B cell (primary cell): ENCODE measurements around the gene TRANK1. TPM values are rescaled to one million over a fixed set of nuclear protein-coding genes. Genes with fewer than 3 reads are reported as not detected.
A peak's percentile ranks its signal among the peaks of the same experiment; 100 is the strongest.

Experiments used
- ATAC-seq: fragments of 200-7000 bp; cut with Tn5 transposase; one replicate; pipeline ENCODE4 v1.10.0; 2021; ENCODE audit warnings: low read depth, mild to moderate bottlenecking, moderate number of reproducible peaks, moderate library complexity
- CTCF ChIA-PET: fragments of 350-600 bp; sonication (Branson Sonifier 250); formaldehyde crosslinking; loops from one replicate; lab custom pipeline; 2021; ENCODE audit warnings: antibody characterized with exemption, inconsistent platforms; lab: Charles Lee
- POLR2A ChIA-PET: fragments of 350-600 bp; sonication (Branson Sonifier 250); formaldehyde crosslinking; loops from one replicate; lab custom pipeline; 2021; ENCODE audit warnings: antibody characterized with exemption; lab: Charles Lee
- DNase-seq: peaks from one replicate; pipeline ENCODE4 v3.0.0; 2013
- H2AFZ ChIP-seq: 2 replicates; pipeline ENCODE4 v1.6.1; 2012; ENCODE audit warnings: mild to moderate bottlenecking, low read depth, low read length; ENCODE audit not compliant: insufficient read depth, poor library complexity, severe bottlenecking
- H3K27ac ChIP-seq, 2 donors: 1 replicate in 1 of 2; 2 replicates in 1 of 2; pipeline ENCODE4 v1.5.1; 2012 to 2013; ENCODE audit warnings: low read length in 2 of 2, mild to moderate bottlenecking in 2 of 2, moderate library complexity in 1 of 2
- H3K27me3 ChIP-seq, 4 experiments: fragments of 200-600 bp in 1 of 4; sonication (generic) in 1 of 4; replicated peaks in 1 of 4; 1 replicate in 2 of 4; 2 replicates in 2 of 4; pipeline versions ENCODE4 v1.6.1 to v1.7.0; 2013 to 2016; ENCODE audit warnings: low read length in 3 of 4, mild to moderate bottlenecking in 2 of 4, mixed read lengths in 1 of 4, moderate library complexity in 1 of 4; ENCODE audit not compliant: insufficient read depth in 4 of 4, control insufficient read depth in 3 of 4; ENCODE audit errors: control extremely low read depth in 1 of 4
- H3K36me3 ChIP-seq, 2 experiments: replicated peaks in 1 of 2; 1 replicate in 1 of 2; 2 replicates in 1 of 2; pipeline versions ENCODE4 v1.6.1 to v1.7.1; 2013; ENCODE audit warnings: low read length in 1 of 2; ENCODE audit not compliant: insufficient read depth in 2 of 2, control insufficient read depth in 1 of 2; ENCODE audit errors: control extremely low read depth in 1 of 2, extremely low read depth in 1 of 2
- H3K4me1 ChIP-seq, 2 donors: fragments of 200-600 bp in 1 of 2; sonication (generic) in 1 of 2; 1 replicate in 1 of 2; 2 replicates in 1 of 2; pipeline versions ENCODE4 v1.5.1 to v1.6.1; 2013 to 2017; ENCODE audit warnings: low read length in 2 of 2; ENCODE audit not compliant: control insufficient read depth in 2 of 2, insufficient read depth in 2 of 2
- H3K4me2 ChIP-seq: replicated peaks from 2 replicates; pipeline ENCODE3; 2012; ENCODE audit warnings: mild to moderate bottlenecking, low read depth, low read length; ENCODE audit not compliant: poor library complexity, severe bottlenecking
- H3K4me3 ChIP-seq, 5 experiments: fragments of 200-600 bp in 1 of 5; sonication (generic) in 1 of 5; 1 replicate in 3 of 5; 2 replicates in 2 of 5; pipeline versions ENCODE4 v1.5.1 to v1.7.0; 2011 to 2016; ENCODE audit warnings: low read length in 4 of 5, mild to moderate bottlenecking in 4 of 5, low read depth in 2 of 5, control low read depth in 1 of 5, moderate library complexity in 1 of 5; ENCODE audit not compliant: insufficient read depth in 1 of 5; ENCODE audit errors: control extremely low read depth in 1 of 5, extremely low read depth in 1 of 5
- H3K79me2 ChIP-seq: fragments of 200-600 bp; sonication (generic); one replicate; pipeline ENCODE4 v1.6.0; 2016; ENCODE audit warnings: low read length; ENCODE audit not compliant: control insufficient read depth, insufficient read depth
- H3K9ac ChIP-seq: fragments of 200-600 bp; sonication (generic); 2 replicates; pipeline ENCODE4 v1.6.1; 2017; ENCODE audit warnings: mild to moderate bottlenecking, low read length, moderate library complexity
- H3K9me3 ChIP-seq, 3 donors: one replicate each; pipeline versions ENCODE4 v1.6.1 to v1.7.1; 2013; ENCODE audit warnings: low read length in 2 of 3; ENCODE audit not compliant: control insufficient read depth in 2 of 3, insufficient read depth in 1 of 3; ENCODE audit errors: control extremely low read depth in 1 of 3
- H4K20me1 ChIP-seq: 2 replicates; pipeline ENCODE4 v1.6.0; 2012; ENCODE audit warnings: mild to moderate bottlenecking, low read length; ENCODE audit not compliant: insufficient read depth, control insufficient read depth, poor library complexity, severe bottlenecking
- H3K27ac Mint-ChIP-seq: one replicate; pipeline ENCODE4 v1.8.0; 2021; ENCODE audit warnings: mixed read lengths
- H3K27me3 Mint-ChIP-seq: one replicate; pipeline ENCODE4 v1.8.0; 2021; ENCODE audit warnings: mixed read lengths
- H3K4me1 Mint-ChIP-seq: one replicate; pipeline ENCODE4 v1.8.0; 2021; ENCODE audit warnings: mixed read lengths
- H3K4me3 Mint-ChIP-seq: one replicate; pipeline ENCODE4 v1.8.0; 2021; ENCODE audit warnings: mixed read lengths
- H3K9me3 Mint-ChIP-seq: one replicate; pipeline ENCODE4 v1.8.0; 2022; ENCODE audit warnings: mixed read lengths; ENCODE audit not compliant: insufficient read depth
- EZH2 ChIP-seq: IDR thresholded peaks from 2 replicates; pipeline ENCODE4 v1.6.1; 2012; ENCODE audit warnings: borderline replicate concordance, low read depth, mild to moderate bottlenecking, moderate library complexity, low read length; ENCODE audit not compliant: insufficient read depth, poor library complexity, severe bottlenecking
- WGBS: methylation state at CpG from one replicate; pipeline ENCODE4 v1.1.5; 2013; ENCODE audit warnings: missing lambda C conversion rate; ENCODE audit not compliant: insufficient coverage; 5-methylcytosine and 5-hydroxymethylcytosine counted together
- intact Hi-C: fragments of 100-400 bp; cut with micrococcal nuclease; formaldehyde crosslinking; loops from one replicate; pipeline ENCODE4 v1.10.0; 2022
- polyA plus RNA-seq: library from polyadenylated mRNA; depleted of rRNA; stranded (reverse); fragments of >200 nt; gene quantifications from 2 replicates; pipeline ENCODE4 v1.2.3, GENCODE V29; 2012
- total RNA-seq, 2 donors: library from RNA; stranded (reverse); fragments of 120-200 nt in 1 of 2; gene quantifications; 1 replicate in 1 of 2; 2 replicates in 1 of 2; pipeline versions ENCODE4 v1.2.3 to v1.2.4, GENCODE V29; 2013 to 2022
- TF ChIP-seq, protein P1 (sequence below): fragments of 200-600 bp; IDR thresholded peaks from one replicate; pipeline ENCODE4 v1.8.0; 2022; ENCODE audit warnings: antibody characterized with exemption, mild to moderate bottlenecking

TRANK1 gene
- total and polyA plus RNA-seq, 2 donors (not counting 1 experiment from before 2014, with no cell fraction given) = 20.8 to 147 TPM

GRCh38 chr3:36862076-36862755, 82.6 kb downstream of the TRANK1 start:
- Histone ChIP-seq H3K79me2 (peaks cover 33% of the 10 kb centered on the region), H2AFZ (no peak overlapping the region), H3K9me3 (no peaks in the 10 kb centered on the region), H4K20me1 (no peaks in the 10 kb centered on the region), H3K27me3 (no peaks in the 10 kb centered on the region), H3K9ac (no peak overlapping the region), H3K4me1 (peaks cover 5 to 7% of the 10 kb centered on the region in 2 donors), H3K4me3 (no peak overlapping the region), H3K36me3 (peaks cover under 1 to 76% of the 10 kb centered on the region in 2 experiments), H3K4me2 (no peak overlapping the region), H3K27ac (no peak overlapping the region)
- H3K4me3 Mint-ChIP-seq = no peak overlapping the region
- H3K9me3 Mint-ChIP-seq = no peaks in the 10 kb centered on the region
- CTCF ChIA-PET = no interaction called here
- no peaks in the 10 kb centered on the region for H3K27me3 Mint-ChIP-seq
- ATAC-seq = no peak
- no peak overlapping the region for H3K27ac Mint-ChIP-seq
- DNase-seq = no peak
- WGBS = 94% methylated on average over 2 of the region's 5 CpGs
- POLR2A ChIA-PET = no interaction called here
- TF ChIP-seq, protein P1, sequence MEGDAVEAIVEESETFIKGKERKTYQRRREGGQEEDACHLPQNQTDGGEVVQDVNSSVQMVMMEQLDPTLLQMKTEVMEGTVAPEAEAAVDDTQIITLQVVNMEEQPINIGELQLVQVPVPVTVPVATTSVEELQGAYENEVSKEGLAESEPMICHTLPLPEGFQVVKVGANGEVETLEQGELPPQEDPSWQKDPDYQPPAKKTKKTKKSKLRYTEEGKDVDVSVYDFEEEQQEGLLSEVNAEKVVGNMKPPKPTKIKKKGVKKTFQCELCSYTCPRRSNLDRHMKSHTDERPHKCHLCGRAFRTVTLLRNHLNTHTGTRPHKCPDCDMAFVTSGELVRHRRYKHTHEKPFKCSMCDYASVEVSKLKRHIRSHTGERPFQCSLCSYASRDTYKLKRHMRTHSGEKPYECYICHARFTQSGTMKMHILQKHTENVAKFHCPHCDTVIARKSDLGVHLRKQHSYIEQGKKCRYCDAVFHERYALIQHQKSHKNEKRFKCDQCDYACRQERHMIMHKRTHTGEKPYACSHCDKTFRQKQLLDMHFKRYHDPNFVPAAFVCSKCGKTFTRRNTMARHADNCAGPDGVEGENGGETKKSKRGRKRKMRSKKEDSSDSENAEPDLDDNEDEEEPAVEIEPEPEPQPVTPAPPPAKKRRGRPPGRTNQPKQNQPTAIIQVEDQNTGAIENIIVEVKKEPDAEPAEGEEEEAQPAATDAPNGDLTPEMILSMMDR = no peak
- no peak for TF ChIP-seq EZH2
- intact Hi-C loops = loop anchor here (10.0 kb wide), 1 partner anchor 897 kb away; no protein-coding TSS in a partner anchor
- H3K4me1 Mint-ChIP-seq = peaks cover 11% of the 10 kb centered on the region

DNA sequence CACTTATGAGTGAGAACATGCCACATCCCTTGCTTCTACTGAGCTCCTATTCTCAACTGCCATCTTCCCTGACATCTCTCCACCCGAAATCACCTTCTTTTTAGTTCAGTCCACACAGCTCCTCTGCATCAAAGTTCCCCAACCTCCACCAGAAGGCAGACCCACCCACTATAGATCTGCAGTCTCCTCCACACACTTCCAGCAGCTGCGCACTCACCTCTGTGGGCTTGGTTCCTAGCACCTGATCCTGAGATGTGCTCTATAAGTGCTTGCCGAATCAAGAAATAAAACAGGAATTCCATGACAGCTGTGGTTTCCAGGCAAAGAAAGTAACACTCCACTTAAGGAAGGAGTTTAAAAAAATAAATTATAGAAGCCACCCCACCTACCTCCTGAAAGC, 85.4 kb downstream of the TRANK1 start:
- Mint-ChIP-seq H3K4me3 (no peak overlapping the region), H3K27ac (peak overlapping the region; percentile 20), H3K27me3 (no peaks in the 10 kb centered on the region), H3K4me1 (peaks cover 9% of the 10 kb centered on the region), H3K9me3 (no peaks in the 10 kb centered on the region)
- POLR2A ChIA-PET = no interaction called here
- Histone ChIP-seq H4K20me1 (no peaks in the 10 kb centered on the region), H3K27me3 (no peaks in the 10 kb centered on the region), H3K36me3 (peaks cover 0 to 93% of the 10 kb centered on the region in 2 experiments), H3K9ac (no peak overlapping the region), H3K79me2 (peaks cover 27% of the 10 kb centered on the region), H3K4me3 (no peak overlapping the region), H3K4me2 (no peak overlapping the region), H3K9me3 (no peaks in the 10 kb centered on the region), H2AFZ (no peak overlapping the region), H3K27ac (no peak overlapping the region), H3K4me1 (peaks cover 3 to 4% of the 10 kb centered on the region in 2 donors)
- no peak for TF ChIP-seq EZH2
- TF ChIP-seq, protein P1 = no peak
- 100% methylated on average over 2 of the region's 3 CpGs for WGBS
- DNase-seq = no peak
- no peak for ATAC-seq
- intact Hi-C loops = no loop called here
- CTCF ChIA-PET = interaction anchor here (0.6 to 6.2 kb wide), 4 partner anchors 9 to 99 kb away, joined by 3 to 48 read pairs (median 4); no protein-coding TSS in a partner anchor
